ENCODE measurements around the gene ANKRD44.
"Not testable (repeated sequence)": the region's sequence is repeated elsewhere in the genome, so short reads cannot be mapped to it uniquely, and the experiment has no call there.

ANKRD44 gene

DNA sequence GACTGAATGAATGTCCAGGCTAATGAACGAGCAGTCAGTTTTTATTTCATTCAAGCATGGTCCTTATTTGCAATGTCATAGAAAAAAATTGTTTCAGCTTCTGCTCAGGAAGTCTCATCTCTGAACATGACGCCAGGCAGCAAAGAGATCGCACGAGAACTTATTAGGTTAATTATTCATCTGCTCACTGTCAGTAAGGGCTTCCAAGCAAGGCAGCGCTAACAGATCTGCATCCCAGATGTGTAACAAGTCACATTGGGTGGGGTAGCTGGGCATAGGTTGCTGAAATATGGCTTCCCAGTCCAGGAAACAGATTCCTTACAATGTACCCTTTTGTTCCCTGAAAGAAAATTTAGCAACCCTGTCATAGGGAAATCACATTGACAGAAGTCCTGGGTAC is 63.5 kb downstream of the ANKRD44 start:
- Histone ChIP-seq H3K27ac (ENCODE audit: low read depth, low read length) (no peak overlapping the region), H3K4me3 (ENCODE audit: low read depth, low read length) (no peak overlapping the region), H3K9me3 (ENCODE audit: control insufficient read depth, insufficient read depth, low read depth, low read length) (no peaks in the 10 kb centered on the region), H3K36me3 (ENCODE audit: control insufficient read depth, insufficient read depth, low read length) (no peaks in the 10 kb centered on the region), H3K27me3 (ENCODE audit: control insufficient read depth, insufficient read depth, low read length) (no peaks in the 10 kb centered on the region), H3K9ac (ENCODE audit: low read length) (no peak overlapping the region), H3K4me1 (ENCODE audit: control insufficient read depth, insufficient read depth, low read length) (no peaks in the 10 kb centered on the region)

DNA sequence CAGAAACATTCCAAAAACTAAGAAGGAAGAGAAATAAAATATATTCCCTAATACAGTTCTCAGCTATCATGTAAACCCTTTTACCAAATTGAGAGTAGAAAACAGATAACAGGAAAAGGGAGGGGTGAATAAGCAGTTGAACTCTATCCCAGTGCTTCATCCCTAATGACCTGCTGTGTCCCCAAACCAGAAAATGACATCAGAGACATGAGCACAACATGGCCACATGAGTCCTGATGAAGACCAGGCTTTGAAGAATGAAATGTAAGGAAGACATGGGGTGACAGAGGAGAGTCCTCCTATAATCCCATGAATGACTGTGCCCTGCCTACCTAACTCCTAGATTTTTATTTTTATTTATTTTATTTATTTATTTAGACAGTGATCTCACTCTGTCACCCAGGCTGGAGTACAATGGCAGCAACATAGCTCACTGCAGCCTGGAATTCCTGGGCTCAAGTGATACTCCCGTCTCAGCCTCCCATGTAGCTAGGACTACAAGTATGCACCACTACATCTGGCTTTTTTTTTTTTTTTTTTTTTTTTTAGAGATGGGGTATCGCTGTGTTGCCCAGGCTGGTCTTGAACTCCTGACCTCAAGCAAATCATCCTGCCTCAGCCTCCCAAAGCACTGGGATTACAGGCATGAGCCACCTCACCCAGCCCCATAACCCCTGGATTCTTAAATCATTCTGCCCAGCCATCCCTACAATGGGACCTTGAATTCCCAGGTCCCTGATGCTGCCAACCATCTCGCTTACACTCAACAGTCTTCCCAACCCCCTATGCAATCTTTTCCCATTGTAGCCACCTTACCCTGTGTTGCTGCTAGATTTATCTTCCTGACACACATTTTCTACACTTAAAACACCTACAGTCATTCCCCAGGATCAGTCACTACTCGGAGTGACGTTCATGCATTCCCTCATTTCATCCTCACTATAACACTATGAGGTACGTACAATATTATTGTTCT is 64.5 kb downstream of the ANKRD44 start:
- Histone ChIP-seq H3K9me3 (ENCODE audit: control insufficient read depth, insufficient read depth, low read depth, low read length) (no peaks in the 10 kb centered on the region), H3K4me3 (ENCODE audit: low read depth, low read length) (no peak overlapping the region), H3K27me3 (ENCODE audit: control insufficient read depth, insufficient read depth, low read length) (no peaks in the 10 kb centered on the region), H3K4me1 (ENCODE audit: control insufficient read depth, insufficient read depth, low read length) (no peaks in the 10 kb centered on the region), H3K9ac (ENCODE audit: low read length) (no peak overlapping the region), H3K36me3 (ENCODE audit: control insufficient read depth, insufficient read depth, low read length) (no peaks in the 10 kb centered on the region), H3K27ac (ENCODE audit: low read depth, low read length) (no peak overlapping the region)

DNA sequence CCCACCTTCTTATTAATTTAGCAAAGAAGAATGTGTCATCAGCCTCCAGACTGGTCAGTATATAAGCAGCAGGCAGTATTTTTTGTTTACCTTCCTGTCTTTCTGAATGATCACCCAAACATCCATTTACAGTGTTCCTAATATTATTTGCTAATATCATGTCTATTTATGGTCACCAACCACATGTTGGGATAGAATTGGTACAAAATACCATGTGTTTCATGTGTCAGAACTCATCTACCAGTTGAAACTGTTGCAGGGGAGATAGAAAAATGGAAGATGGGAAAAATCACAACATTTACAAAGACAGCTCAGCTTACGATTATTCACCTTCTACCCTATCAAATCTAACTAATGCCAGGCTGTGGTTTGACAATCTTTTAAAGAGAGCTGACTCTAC is 66.2 kb downstream of the ANKRD44 start:
- no peaks in the 10 kb centered on the region for H3K4me1 ChIP-seq (ENCODE audit: control insufficient read depth, insufficient read depth, low read length)
- H3K27ac ChIP-seq (ENCODE audit: low read depth, low read length), result no peak overlapping the region
- no peaks in the 10 kb centered on the region for H3K36me3 ChIP-seq (ENCODE audit: control insufficient read depth, insufficient read depth, low read length)
- H3K27me3 ChIP-seq (ENCODE audit: control insufficient read depth, insufficient read depth, low read length), result no peaks in the 10 kb centered on the region
- H3K9me3 ChIP-seq (ENCODE audit: control insufficient read depth, insufficient read depth, low read depth, low read length), result no peaks in the 10 kb centered on the region
- no peak overlapping the region for H3K4me3 ChIP-seq (ENCODE audit: low read depth, low read length)
- H3K9ac ChIP-seq (ENCODE audit: low read length), result no peak overlapping the region

DNA sequence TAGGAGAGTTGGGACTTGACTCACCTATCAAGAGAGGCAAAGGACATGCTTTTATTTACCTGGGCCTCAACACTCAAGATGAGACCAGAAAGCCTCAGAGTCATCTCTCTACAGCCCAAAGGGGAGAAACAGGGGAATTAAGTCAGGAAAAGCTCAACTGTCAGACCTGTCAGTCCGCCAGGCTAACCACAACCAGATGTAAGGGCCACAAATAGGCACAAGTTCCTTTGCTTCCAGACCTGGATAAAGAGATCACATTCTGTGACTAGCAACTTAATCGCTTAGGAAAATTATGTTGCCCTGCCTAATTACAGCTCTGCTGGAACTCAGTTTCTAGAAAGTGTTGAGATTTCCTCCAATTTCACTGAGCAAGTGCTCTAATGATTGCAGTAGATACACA is 67.9 kb downstream of the ANKRD44 start:
- Histone ChIP-seq H3K4me1 (ENCODE audit: control insufficient read depth, insufficient read depth, low read length) (no peaks in the 10 kb centered on the region), H3K9me3 (ENCODE audit: control insufficient read depth, insufficient read depth, low read depth, low read length) (no peaks in the 10 kb centered on the region), H3K27me3 (ENCODE audit: control insufficient read depth, insufficient read depth, low read length) (no peaks in the 10 kb centered on the region), H3K36me3 (ENCODE audit: control insufficient read depth, insufficient read depth, low read length) (no peaks in the 10 kb centered on the region), H3K9ac (ENCODE audit: low read length) (no peak overlapping the region), H3K4me3 (ENCODE audit: low read depth, low read length) (no peak overlapping the region), H3K27ac (ENCODE audit: low read depth, low read length) (no peak overlapping the region)

DNA sequence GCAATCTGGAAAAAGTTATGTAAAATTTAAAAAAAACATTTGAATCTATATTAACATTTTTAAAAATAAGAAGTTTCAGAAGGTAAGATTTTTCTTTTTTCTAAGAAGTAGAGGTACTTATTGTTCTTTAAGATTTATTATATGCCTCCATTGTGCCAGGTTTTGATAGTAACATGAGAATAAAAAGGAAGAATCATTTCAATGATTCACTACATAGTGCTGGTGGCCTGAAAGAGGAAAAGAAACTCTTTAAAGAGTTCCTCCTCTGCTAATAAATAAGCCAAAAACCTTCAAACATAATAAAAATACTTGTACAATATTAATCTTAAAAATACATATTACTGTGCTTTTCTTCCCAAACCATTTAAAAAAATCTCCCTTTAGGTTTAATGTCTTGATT is 69.0 kb downstream of the ANKRD44 start:
- Histone ChIP-seq H3K4me3 (ENCODE audit: low read depth, low read length) (no peak overlapping the region), H3K9ac (ENCODE audit: low read length) (no peak overlapping the region), H3K9me3 (ENCODE audit: control insufficient read depth, insufficient read depth, low read depth, low read length) (no peaks in the 10 kb centered on the region), H3K27ac (ENCODE audit: low read depth, low read length) (no peak overlapping the region), H3K27me3 (ENCODE audit: control insufficient read depth, insufficient read depth, low read length) (no peaks in the 10 kb centered on the region), H3K36me3 (ENCODE audit: control insufficient read depth, insufficient read depth, low read length) (no peaks in the 10 kb centered on the region), H3K4me1 (ENCODE audit: control insufficient read depth, insufficient read depth, low read length) (no peaks in the 10 kb centered on the region)

DNA sequence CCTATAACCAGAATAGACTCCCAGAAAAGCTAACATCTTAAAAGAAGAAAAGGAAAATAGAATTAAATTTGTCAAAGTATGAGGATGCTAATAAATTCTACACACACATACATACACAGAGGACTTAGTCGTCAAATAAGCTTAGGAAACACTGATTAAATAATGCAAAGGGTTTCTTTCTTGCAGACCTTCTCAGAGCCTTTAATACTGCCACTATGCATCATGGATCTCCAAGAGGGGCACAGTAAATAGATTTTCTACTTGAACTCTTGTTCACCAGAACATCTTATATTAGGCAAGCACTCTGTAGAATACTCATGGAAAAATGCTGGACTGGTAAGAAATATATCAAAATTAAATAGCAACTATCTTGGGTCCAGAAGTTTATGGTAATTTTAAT is 69.4 kb downstream of the ANKRD44 start:
- no peaks in the 10 kb centered on the region for H3K36me3 ChIP-seq (ENCODE audit: control insufficient read depth, insufficient read depth, low read length)
- no peak overlapping the region for H3K9ac ChIP-seq (ENCODE audit: low read length)
- no peak overlapping the region for H3K27ac ChIP-seq (ENCODE audit: low read depth, low read length)
- no peaks in the 10 kb centered on the region for H3K4me1 ChIP-seq (ENCODE audit: control insufficient read depth, insufficient read depth, low read length)
- no peaks in the 10 kb centered on the region for H3K9me3 ChIP-seq (ENCODE audit: control insufficient read depth, insufficient read depth, low read depth, low read length)
- no peaks in the 10 kb centered on the region for H3K27me3 ChIP-seq (ENCODE audit: control insufficient read depth, insufficient read depth, low read length)
- H3K4me3 ChIP-seq (ENCODE audit: low read depth, low read length), result no peak overlapping the region

DNA sequence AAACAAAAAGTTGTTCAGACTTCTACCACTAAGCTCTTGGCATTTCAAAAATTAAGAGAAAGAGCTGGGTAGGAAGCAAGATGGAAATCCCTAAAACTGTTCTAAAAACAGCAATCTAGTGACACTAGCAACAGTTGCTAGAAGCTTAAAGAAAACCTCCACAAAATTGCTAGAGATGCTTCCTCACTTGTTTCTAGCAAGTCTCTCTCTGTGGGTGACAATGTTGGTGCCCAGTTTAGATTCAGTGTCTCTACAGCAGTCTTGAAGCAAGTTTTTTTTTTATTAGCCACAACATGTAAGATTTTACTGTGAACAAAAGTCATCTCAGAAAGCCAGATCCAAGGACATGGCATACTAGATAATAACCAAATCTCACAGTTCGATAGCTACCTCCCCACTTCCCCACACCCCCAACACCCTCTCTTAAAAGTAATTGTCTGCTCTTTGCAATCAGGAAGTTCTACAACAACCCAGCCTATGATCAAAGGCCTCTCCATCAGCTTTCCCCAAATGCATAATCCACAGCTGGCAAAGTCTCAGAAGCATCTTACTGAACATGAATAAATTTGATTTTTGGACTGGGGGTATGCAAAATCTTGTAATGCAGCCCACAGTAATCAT is 70.0 kb downstream of the ANKRD44 start:
- no peak overlapping the region for H3K27ac ChIP-seq (ENCODE audit: low read depth, low read length)
- H3K4me3 ChIP-seq (ENCODE audit: low read depth, low read length), result no peak overlapping the region
- no peak overlapping the region for H3K9ac ChIP-seq (ENCODE audit: low read length)
- no peaks in the 10 kb centered on the region for H3K27me3 ChIP-seq (ENCODE audit: control insufficient read depth, insufficient read depth, low read length)
- H3K4me1 ChIP-seq (ENCODE audit: control insufficient read depth, insufficient read depth, low read length), result no peaks in the 10 kb centered on the region
- no peaks in the 10 kb centered on the region for H3K36me3 ChIP-seq (ENCODE audit: control insufficient read depth, insufficient read depth, low read length)
- no peaks in the 10 kb centered on the region for H3K9me3 ChIP-seq (ENCODE audit: control insufficient read depth, insufficient read depth, low read depth, low read length)

DNA sequence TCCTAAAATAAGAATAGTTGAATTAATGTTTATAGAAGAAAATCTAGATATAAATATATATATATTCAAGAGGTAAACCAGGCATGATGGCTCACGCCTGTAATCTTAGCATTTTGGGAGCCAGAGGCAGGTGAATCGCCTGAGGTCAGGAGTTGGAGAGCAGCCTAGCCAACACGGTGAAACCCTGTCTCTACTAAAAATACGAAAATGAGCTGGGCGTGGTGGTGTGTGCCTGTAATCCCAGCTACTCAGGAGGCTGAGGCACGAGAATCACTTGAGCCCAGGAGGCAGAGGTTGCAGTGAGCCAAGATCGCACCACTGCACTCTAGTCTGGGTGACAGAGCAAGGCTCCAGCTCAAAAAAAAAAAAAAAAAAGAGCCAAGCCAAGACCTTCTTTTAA is 70.6 kb downstream of the ANKRD44 start:
- not testable (repeated sequence) for H3K27me3 ChIP-seq (ENCODE audit: control insufficient read depth, insufficient read depth, low read length); H3K9me3 ChIP-seq (ENCODE audit: control insufficient read depth, insufficient read depth, low read depth, low read length); H3K27ac ChIP-seq (ENCODE audit: low read depth, low read length); H3K9ac ChIP-seq (ENCODE audit: low read length); H3K4me3 ChIP-seq (ENCODE audit: low read depth, low read length); H3K4me1 ChIP-seq (ENCODE audit: control insufficient read depth, insufficient read depth, low read length); H3K36me3 ChIP-seq (ENCODE audit: control insufficient read depth, insufficient read depth, low read length)

DNA sequence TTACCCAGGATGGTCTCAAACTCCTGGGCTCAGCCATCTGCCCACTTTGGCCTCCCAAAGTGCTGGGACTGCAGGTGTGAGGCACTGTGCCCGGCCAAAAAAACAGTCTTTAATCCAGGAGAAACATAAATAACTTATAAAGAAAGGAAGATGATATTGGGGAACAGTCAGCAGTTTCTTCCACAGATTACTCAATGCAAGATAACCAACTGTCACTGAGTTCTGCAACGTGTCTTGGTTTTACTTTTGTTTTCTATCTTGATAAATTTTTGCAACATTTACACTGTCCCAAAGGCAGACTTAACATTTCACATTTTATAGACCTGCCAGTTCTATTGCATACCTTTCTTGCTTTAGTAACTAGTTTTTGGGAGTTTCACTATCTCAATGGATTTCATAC is 71.1 kb downstream of the ANKRD44 start:
- H3K4me3 ChIP-seq (ENCODE audit: low read depth, low read length), result no peak overlapping the region
- H3K36me3 ChIP-seq (ENCODE audit: control insufficient read depth, insufficient read depth, low read length), result no peaks in the 10 kb centered on the region
- H3K4me1 ChIP-seq (ENCODE audit: control insufficient read depth, insufficient read depth, low read length), result no peaks in the 10 kb centered on the region
- no peaks in the 10 kb centered on the region for H3K27me3 ChIP-seq (ENCODE audit: control insufficient read depth, insufficient read depth, low read length)
- H3K9me3 ChIP-seq (ENCODE audit: control insufficient read depth, insufficient read depth, low read depth, low read length), result no peaks in the 10 kb centered on the region
- H3K27ac ChIP-seq (ENCODE audit: low read depth, low read length), result no peak overlapping the region
- no peak overlapping the region for H3K9ac ChIP-seq (ENCODE audit: low read length)

DNA sequence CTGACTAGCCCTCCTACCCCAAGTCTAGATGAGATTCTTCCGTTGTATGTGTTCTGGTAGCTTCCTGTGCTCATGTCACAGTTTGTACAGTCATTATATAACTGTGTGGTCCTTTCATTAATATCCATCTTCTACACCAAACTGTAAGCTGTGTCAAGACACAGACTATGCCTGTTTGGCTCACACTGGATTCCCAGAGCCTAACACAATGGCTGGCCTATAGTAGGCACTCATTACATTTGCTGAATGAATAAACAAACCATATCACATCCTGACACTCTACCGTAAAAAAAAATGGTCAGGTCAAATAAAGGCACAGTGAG is 72.6 kb downstream of the ANKRD44 start:
- Histone ChIP-seq H3K27me3 (ENCODE audit: control insufficient read depth, insufficient read depth, low read length) (no peaks in the 10 kb centered on the region), H3K36me3 (ENCODE audit: control insufficient read depth, insufficient read depth, low read length) (no peaks in the 10 kb centered on the region), H3K9ac (ENCODE audit: low read length) (no peak overlapping the region), H3K4me1 (ENCODE audit: control insufficient read depth, insufficient read depth, low read length) (no peaks in the 10 kb centered on the region), H3K9me3 (ENCODE audit: control insufficient read depth, insufficient read depth, low read depth, low read length) (no peaks in the 10 kb centered on the region), H3K27ac (ENCODE audit: low read depth, low read length) (no peak overlapping the region), H3K4me3 (ENCODE audit: low read depth, low read length) (no peak overlapping the region)

DNA sequence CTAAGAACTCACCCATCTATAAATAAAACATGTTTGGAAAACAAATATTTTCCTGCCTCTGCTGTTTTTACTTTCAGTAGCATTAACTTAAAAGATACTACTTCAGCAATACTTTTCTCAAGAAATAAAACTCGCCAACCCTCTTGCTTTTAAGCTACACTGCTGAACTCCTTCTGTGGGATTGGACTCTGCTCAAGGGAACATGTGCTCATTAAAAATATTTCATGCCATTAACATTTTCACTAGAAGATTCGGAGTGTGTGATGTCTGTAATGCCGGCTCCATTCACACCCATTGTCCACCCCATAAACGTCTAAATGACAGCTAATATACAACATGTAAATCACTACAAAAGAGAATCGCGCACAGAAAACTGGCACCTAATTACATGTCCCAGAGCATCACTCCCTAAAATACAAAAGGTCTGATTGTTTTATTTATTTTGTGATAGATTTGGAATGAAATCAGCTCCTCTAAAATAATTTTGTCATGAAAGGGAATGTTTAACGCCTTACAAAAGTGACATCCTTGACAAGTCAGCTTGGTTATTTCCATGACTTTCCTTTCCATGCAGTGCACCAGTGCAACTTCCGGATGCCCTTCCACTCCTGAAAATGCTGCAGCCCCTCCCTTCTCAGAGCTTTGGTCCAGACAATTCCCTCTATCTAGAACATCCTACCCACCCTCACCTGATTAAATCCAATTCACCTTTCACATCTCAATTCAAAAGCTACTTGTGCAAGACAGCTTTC is 73.1 kb downstream of the ANKRD44 start:
- Histone ChIP-seq H3K27ac (ENCODE audit: low read depth, low read length) (no peak overlapping the region), H3K9me3 (ENCODE audit: control insufficient read depth, insufficient read depth, low read depth, low read length) (no peaks in the 10 kb centered on the region), H3K4me1 (ENCODE audit: control insufficient read depth, insufficient read depth, low read length) (no peaks in the 10 kb centered on the region), H3K9ac (ENCODE audit: low read length) (no peak overlapping the region), H3K4me3 (ENCODE audit: low read depth, low read length) (no peak overlapping the region), H3K36me3 (ENCODE audit: control insufficient read depth, insufficient read depth, low read length) (no peaks in the 10 kb centered on the region), H3K27me3 (ENCODE audit: control insufficient read depth, insufficient read depth, low read length) (no peaks in the 10 kb centered on the region)

Measured in HUES6 (cell line).